ENCODE measurements around the gene PDE4D.
A peak's percentile ranks its signal among the peaks of the same experiment; 100 is the strongest.

The PDE4D gene

GRCh38 chr5:59204114-59204897 lies 689.2 kb downstream of the PDE4D start:
- no peak overlapping the region for H3K4me3 Mint-ChIP-seq
- no peaks in the 10 kb centered on the region for H3K36me3 Mint-ChIP-seq
- no peaks in the 10 kb centered on the region for H3K4me1 Mint-ChIP-seq
- ATAC-seq: no peak
- no peaks in the 10 kb centered on the region for H3K9me3 Mint-ChIP-seq
- DNase-seq (ENCODE audit: low spot score in 2 of 2): no peak
- no peak overlapping the region for H3K27ac Mint-ChIP-seq

- no peak for DNase-seq (ENCODE audit: low spot score in 2 of 2)
- Mint-ChIP-seq H3K4me3 (no peak overlapping the region), H3K27ac (no peak overlapping the region), H3K36me3 (no peaks in the 10 kb centered on the region), H3K4me1 (no peaks in the 10 kb centered on the region), H3K9me3 (no peaks in the 10 kb centered on the region)
- ATAC-seq: no peak
These were observed 693.7 kb downstream of the PDE4D start for GRCh38 chr5:59199868-59200267.

GRCh38 chr5:59198832-59199231 lies 694.7 kb downstream of the PDE4D start:
- Mint-ChIP-seq H3K4me3 (no peak overlapping the region), H3K27ac (peak overlapping the region; percentile 15), H3K4me1 (no peaks in the 10 kb centered on the region), H3K36me3 (no peaks in the 10 kb centered on the region), H3K9me3 (no peaks in the 10 kb centered on the region)
- DNase-seq (ENCODE audit: low spot score in 2 of 2) (no peak), ATAC-seq (no peak)

- Mint-ChIP-seq H3K4me1 (no peaks in the 10 kb centered on the region), H3K4me3 (no peak overlapping the region), H3K9me3 (no peaks in the 10 kb centered on the region), H3K36me3 (no peaks in the 10 kb centered on the region), H3K27ac (peak overlapping the region; percentile 15)
- ATAC-seq: peak; percentile 52
- no peak for DNase-seq (ENCODE audit: low spot score in 2 of 2)
These were observed 695.2 kb downstream of the PDE4D start for GRCh38 chr5:59198365-59198764.

GRCh38 chr5:59197911-59198310 lies 695.6 kb downstream of the PDE4D start:
- Mint-ChIP-seq H3K4me3 (no peak overlapping the region), H3K4me1 (no peaks in the 10 kb centered on the region), H3K9me3 (no peaks in the 10 kb centered on the region), H3K27ac (no peak overlapping the region), H3K36me3 (no peaks in the 10 kb centered on the region)
- DNase-seq (ENCODE audit: low spot score in 2 of 2) (no peak), ATAC-seq (no peak)

GRCh38 chr5:59193616-59194319 lies 699.8 kb downstream of the PDE4D start:
- Mint-ChIP-seq H3K27ac (no peak overlapping the region), H3K9me3 (no peaks in the 10 kb centered on the region), H3K36me3 (no peaks in the 10 kb centered on the region), H3K4me1 (peaks cover under 1% of the 10 kb centered on the region), H3K4me3 (no peak overlapping the region)
- no peak for ATAC-seq
- no peak for DNase-seq (ENCODE audit: low spot score in 2 of 2)

GRCh38 chr5:59190746-59191145 lies 702.8 kb downstream of the PDE4D start:
- no peaks in the 10 kb centered on the region for H3K36me3 Mint-ChIP-seq
- H3K9me3 Mint-ChIP-seq: no peaks in the 10 kb centered on the region
- H3K27ac Mint-ChIP-seq: no peak overlapping the region
- peaks cover 7% of the 10 kb centered on the region for H3K4me1 Mint-ChIP-seq
- DNase-seq (ENCODE audit: low spot score in 2 of 2) (no peak), ATAC-seq (no peak)
- no peak overlapping the region for H3K4me3 Mint-ChIP-seq

- no peaks in the 10 kb centered on the region for H3K9me3 Mint-ChIP-seq
- no peak overlapping the region for H3K4me3 Mint-ChIP-seq
- peaks cover 7% of the 10 kb centered on the region for H3K4me1 Mint-ChIP-seq
- no peak overlapping the region for H3K27ac Mint-ChIP-seq
- H3K36me3 Mint-ChIP-seq: no peaks in the 10 kb centered on the region
- no peak for ATAC-seq
- no peak for DNase-seq (ENCODE audit: low spot score in 2 of 2)
These were observed 703.9 kb downstream of the PDE4D start for GRCh38 chr5:59189472-59190244.

- peak in 1 of 2 donors; percentile 29 for DNase-seq (ENCODE audit: low spot score in 2 of 2)
- H3K9me3 Mint-ChIP-seq: no peaks in the 10 kb centered on the region
- H3K4me3 Mint-ChIP-seq: no peak overlapping the region
- no peaks in the 10 kb centered on the region for H3K36me3 Mint-ChIP-seq
- ATAC-seq: peak; percentile 62
- peaks cover 7% of the 10 kb centered on the region for H3K4me1 Mint-ChIP-seq
- H3K27ac Mint-ChIP-seq: no peak overlapping the region
These were observed 704.9 kb downstream of the PDE4D start for GRCh38 chr5:59188419-59189225.

- ATAC-seq (no peak), DNase-seq (ENCODE audit: low spot score in 2 of 2) (no peak)
- Mint-ChIP-seq H3K4me1 (peaks cover 7% of the 10 kb centered on the region), H3K4me3 (no peak overlapping the region), H3K36me3 (no peaks in the 10 kb centered on the region), H3K27ac (no peak overlapping the region), H3K9me3 (no peaks in the 10 kb centered on the region)
These were observed 705.7 kb downstream of the PDE4D start for GRCh38 chr5:59187857-59188256.

GRCh38 chr5:59186623-59187022 lies 706.9 kb downstream of the PDE4D start:
- H3K27ac Mint-ChIP-seq: no peak overlapping the region
- ATAC-seq (no peak), DNase-seq (ENCODE audit: low spot score in 2 of 2) (no peak)
- no peaks in the 10 kb centered on the region for H3K9me3 Mint-ChIP-seq
- H3K4me1 Mint-ChIP-seq: peaks cover 7% of the 10 kb centered on the region
- no peak overlapping the region for H3K4me3 Mint-ChIP-seq
- no peaks in the 10 kb centered on the region for H3K36me3 Mint-ChIP-seq

- Mint-ChIP-seq H3K27ac (no peak overlapping the region), H3K4me3 (no peak overlapping the region), H3K4me1 (peaks cover 7% of the 10 kb centered on the region), H3K9me3 (no peaks in the 10 kb centered on the region), H3K36me3 (no peaks in the 10 kb centered on the region)
- DNase-seq (ENCODE audit: low spot score in 2 of 2): no peak
- ATAC-seq: no peak
These were observed 707.7 kb downstream of the PDE4D start for GRCh38 chr5:59185757-59186385.

- Mint-ChIP-seq H3K36me3 (no peaks in the 10 kb centered on the region), H3K4me3 (no peak overlapping the region), H3K4me1 (peaks cover 7% of the 10 kb centered on the region), H3K9me3 (no peaks in the 10 kb centered on the region), H3K27ac (no peak overlapping the region)
- no peak for ATAC-seq
- DNase-seq (ENCODE audit: low spot score in 2 of 2): no peak
These were observed 708.8 kb downstream of the PDE4D start for GRCh38 chr5:59184769-59185168.

GRCh38 chr5:59182760-59183159 lies 710.8 kb downstream of the PDE4D start:
- no peak overlapping the region for H3K4me3 Mint-ChIP-seq
- H3K27ac Mint-ChIP-seq: no peak overlapping the region
- no peaks in the 10 kb centered on the region for H3K36me3 Mint-ChIP-seq
- no peaks in the 10 kb centered on the region for H3K9me3 Mint-ChIP-seq
- ATAC-seq (no peak), DNase-seq (ENCODE audit: low spot score in 2 of 2) (no peak)
- peaks cover 9% of the 10 kb centered on the region for H3K4me1 Mint-ChIP-seq

Measured in stimulated activated effector memory CD8-positive, alpha-beta T cell treated with anti-CD3 and anti-CD28 coated beads, Interleukin-12 subunit alpha, Interleukin-12 subunit beta, amount 100 ng/mL, for 72 hours (primary cell).